ENCODE results near the gene IL6R. TPM values are rescaled to one million over a fixed set of nuclear protein-coding genes. Genes with fewer than 3 reads are reported as not detected.

Gene IL6R
- total RNA-seq, 1 experiment from 2014 or later = 0.24 TPM

- no peak for DNase-seq (ENCODE audit: low read depth)
These were observed 109.0 kb downstream of the IL6R start for GRCh38 chr1:154514066-154514553.

DNA sequence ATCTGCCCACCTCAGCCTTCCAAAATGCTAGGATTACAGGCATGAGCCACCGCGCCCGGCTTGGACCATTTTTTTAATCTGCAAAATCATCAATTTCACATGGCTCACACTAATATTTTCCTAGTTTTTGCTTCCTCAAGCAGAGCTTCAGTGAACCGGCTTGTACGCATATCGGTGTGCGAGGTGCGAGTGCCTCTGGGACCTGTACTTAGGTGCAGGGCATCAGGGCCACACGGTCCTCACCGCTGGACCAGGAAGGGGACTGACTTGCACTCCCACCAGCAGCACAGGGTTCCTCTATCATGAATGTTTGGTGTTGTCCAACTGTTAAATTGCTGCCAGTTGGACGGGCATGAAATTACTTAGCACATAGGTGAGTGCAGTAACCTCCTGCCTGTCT lies 112.5 kb downstream of the IL6R start:
- DNase-seq (ENCODE audit: low read depth) = no peak

Other genes starting within 250 kb of the IL6R start
- gene TPM3, start 213.2 kb upstream of the IL6R start, total RNA-seq (2014; rRNA removed; shearing (Covaris generic)) = 499 and 606 TPM in 2 replicates
- gene CFAP141, start 199.0 kb upstream of the IL6R start, total RNA-seq (2014; rRNA removed; shearing (Covaris generic)) = not detected in 2 replicates
- gene UBAP2L, start 184.4 kb upstream of the IL6R start, total RNA-seq (2014; rRNA removed; shearing (Covaris generic)) = 52.8 and 73.8 TPM in 2 replicates
- 107 and 122 TPM in 2 replicates for gene HAX1, start 132.7 kb upstream of the IL6R start, total RNA-seq (2014; rRNA removed; shearing (Covaris generic))
- not detected in 2 replicates for gene AQP10, start 84.2 kb upstream of the IL6R start, total RNA-seq (2014; rRNA removed; shearing (Covaris generic))
- gene ATP8B2, start 79.8 kb upstream of the IL6R start, total RNA-seq (2014; rRNA removed; shearing (Covaris generic)) = 21.1 and 26.5 TPM in 2 replicates
- not detected in 2 replicates for gene TDRD10, start 96.9 kb downstream of the IL6R start, total RNA-seq (2014; rRNA removed; shearing (Covaris generic))
- not detected in 2 replicates for gene SHE, start 97.1 kb downstream of the IL6R start, total RNA-seq (2014; rRNA removed; shearing (Covaris generic))
- gene UBE2Q1, start 153.3 kb downstream of the IL6R start, total RNA-seq (2014; rRNA removed; shearing (Covaris generic)) = 15.1 and 24.2 TPM in 2 replicates
- gene CHRNB2, start 162.4 kb downstream of the IL6R start, total RNA-seq (2014; rRNA removed; shearing (Covaris generic)) = 0.10 TPM in 1 of 2 replicates, not detected in the other
- 59.1 and 62.2 TPM in 2 replicates for gene ADAR, start 202.8 kb downstream of the IL6R start, total RNA-seq (2014; rRNA removed; shearing (Covaris generic))